Kasumi-1 (cell line): ENCODE measurements around the gene ZFP92.
"Not testable (repeated sequence)": the region's sequence is repeated elsewhere in the genome, so short reads cannot be mapped to it uniquely, and the experiment has no call there.

Experiments used
- DNase-seq, 2 experiments: peaks; one replicate each; lab custom pipeline; 2025; lab: John Stamatoyannopoulos, UW

ZFP92 gene, protein sequence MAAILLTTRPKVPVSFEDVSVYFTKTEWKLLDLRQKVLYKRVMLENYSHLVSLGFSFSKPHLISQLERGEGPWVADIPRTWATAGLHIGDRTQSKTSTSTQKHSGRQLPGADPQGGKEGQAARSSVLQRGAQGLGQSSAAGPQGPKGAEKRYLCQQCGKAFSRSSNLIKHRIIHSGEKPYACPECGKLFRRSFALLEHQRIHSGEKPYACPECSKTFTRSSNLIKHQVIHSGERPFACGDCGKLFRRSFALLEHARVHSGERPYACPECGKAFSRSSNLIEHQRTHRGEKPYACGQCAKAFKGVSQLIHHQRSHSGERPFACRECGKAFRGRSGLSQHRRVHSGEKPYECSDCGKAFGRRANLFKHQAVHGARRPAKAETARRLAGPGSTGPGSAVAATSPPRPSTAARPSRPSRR

DNA sequence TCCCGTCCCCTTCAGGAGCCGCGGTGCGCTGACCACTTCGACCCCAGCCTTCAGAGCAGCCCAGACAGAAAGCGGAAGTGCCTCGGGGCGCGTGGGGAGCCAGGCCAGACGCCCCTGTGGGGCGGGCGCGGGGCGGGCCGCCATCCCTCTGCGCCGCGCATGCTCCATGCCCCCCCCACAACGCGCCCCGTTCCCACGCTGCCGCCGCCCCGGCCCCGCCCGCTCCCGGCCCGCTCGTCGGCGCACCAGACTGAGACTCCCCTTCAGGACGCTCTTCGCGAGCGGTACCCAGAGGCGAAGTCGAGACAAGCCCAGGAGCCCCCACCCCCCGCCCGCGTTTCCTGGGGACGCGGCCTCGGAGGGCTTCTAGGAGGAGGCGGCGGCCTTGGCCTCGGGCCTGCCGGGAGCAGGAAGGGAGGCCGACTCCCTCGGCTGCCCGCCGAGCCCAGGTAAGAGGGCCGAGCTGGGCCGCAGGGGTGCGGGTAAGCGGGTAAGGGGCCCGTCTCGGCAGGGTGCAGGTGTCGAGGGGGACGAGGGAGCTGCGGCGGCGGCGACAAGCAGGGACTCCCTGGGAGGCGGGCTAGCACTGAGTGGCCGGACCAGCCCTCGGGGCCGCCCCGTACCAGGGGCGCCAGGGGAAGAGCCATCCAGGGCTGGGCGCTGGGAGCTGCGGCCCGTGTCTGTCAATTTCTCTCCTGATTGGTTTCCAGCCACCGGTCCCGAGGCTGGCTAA is at the start of gene ZFP92:
Gene ZFP92 (plus strand): TSS at position 218 of the 733 bp plus-strand sequence. CDS start 6,851 bp downstream, outside the sequence.
- peak in 1 of 2 experiments; percentile 1 for DNase-seq

DNA sequence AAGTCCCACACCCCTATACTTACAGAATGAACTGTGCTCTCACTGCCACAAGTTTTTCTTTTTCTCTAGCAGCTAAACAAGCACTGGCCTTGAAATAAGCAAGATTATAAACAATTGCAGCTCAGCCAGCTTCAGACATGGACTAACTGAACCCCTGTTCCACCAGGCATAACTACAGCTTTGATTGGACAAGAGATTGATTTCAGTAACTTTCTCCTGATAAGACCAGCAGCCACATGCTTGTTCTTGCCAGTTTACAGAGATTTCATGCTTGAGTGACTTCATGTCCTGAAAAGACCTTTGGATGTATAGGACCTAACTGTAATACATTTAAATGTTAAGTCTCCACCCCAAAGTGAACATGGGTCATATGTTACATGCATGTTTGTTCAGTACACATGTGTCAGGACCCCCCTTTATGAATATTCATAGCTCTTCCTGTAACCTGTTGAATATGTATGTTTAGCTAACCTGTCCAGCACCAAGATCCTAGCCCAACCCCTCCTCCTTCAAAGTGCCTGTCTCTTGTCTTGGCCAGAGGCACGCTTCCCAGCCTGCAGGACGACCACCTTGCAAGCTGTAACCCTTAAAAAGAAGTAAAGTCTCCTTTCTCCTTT is 49.4 kb upstream of the ZFP92 start:
- no peak for DNase-seq

DNA sequence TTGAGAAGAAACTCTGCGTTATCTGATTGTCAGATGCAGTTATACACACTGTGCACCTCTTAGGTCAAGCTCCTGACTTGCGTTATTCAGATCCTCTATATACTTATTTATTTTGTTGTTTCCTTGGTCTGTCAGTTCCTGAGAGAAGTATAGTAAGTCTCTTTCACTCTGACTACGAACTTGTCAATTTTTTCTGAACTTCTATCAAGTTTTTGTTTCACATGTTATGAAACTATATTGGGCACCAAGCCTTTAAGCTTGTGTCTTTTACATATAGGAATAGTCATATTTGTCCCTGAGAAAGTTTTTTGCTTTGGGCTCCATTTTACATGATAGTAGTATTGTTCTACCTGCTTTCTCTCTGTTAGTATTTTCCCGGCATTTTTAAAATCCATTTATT is 45.6 kb upstream of the ZFP92 start:
- no peak for DNase-seq

DNA sequence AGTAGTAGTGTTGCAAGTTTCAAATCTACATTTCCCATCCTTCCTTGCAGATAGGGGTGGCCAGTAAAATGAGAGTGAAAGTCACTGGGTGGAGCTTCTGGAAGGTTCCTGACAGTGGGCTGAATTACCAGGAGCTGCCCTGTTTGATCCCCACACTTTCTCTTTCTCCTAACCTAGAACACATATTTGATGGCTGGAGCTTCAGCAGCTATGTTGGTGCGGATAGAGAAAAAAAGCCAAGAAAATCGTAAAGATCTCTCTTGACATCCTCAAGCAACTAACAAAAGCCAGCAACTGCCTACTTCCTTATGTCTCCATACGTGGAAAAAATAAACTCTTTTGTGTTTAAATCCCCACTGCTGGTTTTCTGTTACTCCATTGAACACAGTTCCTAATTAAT is 45.2 kb upstream of the ZFP92 start:
- no peak for DNase-seq

DNA sequence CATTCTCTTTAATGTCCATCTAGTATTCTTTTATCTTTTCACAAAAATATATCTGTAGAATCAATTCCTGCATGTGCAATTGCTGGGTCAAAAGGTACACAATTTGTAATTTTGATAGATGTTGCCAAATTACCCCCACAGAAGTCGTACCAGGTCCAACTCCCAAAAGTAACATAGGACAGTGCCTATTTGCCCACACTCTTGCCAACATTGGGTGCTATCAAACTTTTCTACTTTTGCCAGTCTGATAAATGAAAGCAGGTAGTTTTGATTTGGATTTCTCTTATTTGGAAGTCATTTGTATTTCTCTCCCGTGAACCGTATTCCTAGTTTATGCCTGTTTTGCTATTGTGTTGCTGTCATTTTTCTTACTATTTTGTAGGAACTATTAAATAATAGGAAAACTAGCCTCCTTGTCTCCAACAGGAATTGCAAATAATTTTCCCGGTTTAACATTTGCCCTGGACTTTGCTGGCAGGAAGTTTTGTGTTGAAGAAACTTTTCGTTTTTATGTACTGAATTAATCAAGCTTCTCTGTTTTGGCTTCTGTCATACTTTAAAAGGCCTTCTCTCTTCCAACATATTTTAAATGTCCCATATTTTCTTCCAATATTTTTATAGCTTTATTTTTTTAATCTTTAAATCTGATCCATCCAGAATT is 44.3 kb upstream of the ZFP92 start:
- no peak for DNase-seq

DNA sequence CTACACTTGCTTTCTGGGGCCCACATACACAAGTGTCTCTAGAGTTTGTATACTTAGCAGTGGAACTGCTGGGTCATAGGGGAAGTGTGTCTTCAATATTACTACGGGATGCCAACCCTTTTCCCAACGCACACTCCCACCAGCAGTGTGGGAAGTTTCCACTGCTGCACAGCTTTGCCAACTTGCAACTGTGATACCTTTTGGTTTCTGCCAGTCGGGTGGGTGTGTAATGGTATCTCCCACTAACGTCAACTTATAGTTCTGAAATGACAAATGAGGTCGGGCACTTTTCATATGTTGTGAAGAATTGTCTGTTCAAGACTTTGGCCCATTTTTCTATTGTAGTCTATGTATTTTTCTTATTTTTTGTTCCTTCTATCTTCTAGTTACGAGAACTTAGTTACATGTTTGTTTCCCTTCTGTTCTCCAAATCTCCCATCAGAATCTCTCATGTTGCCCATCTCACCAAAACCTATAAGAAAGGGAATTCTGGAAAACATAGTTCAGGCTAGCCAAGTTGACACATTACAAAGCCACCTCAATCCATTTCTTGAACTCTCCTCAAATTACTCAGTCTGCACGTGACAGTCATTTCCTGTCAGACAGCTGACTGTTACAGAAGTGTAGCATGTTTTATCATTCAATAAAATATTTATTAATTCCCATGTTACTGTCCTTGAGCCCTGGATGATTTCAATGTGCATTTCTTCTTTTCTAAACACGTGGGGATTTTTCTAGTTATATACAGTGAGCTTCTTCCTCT is 40.8 kb upstream of the ZFP92 start:
- no peak for DNase-seq

DNA sequence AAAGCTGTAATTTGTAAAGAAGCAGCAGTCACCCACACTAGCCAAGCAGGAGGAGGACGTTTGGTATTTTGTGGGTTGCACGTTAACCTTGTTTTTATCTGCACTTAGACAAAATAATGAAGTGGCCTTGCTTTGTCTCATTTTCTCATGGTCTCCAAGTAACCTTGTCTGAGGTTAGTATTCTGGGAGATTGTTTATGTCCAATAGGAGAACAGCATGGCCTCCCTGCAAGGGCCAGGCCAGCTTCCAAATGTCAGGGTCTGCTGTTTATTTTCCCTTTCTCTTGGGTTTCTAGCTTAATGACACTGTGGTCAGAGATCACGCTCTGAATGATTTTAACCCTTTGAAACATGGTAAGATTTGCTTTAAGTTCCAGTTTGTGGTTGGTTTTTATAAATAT is 40.0 kb upstream of the ZFP92 start:
- DNase-seq = no peak

DNA sequence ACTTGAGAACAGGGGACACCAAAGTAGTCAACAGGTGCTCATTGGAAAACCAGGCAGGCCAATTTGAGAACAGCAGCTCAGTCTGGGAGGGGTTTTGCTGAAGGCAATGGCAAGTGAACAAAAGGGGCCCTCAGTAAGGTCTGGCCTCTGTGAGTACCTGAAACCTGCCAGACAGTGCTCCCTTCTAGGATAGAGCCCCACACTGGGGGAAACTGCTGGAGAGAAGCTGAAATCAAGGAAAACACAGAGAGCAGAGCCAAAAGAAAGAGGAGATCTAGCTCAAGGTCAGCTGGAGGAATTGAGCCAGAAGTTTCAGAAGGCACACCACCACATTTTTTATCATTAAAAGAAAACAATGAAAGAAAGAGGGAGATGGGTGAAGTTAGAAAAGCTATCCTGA is 38.3 kb upstream of the ZFP92 start:
- no peak for DNase-seq

DNA sequence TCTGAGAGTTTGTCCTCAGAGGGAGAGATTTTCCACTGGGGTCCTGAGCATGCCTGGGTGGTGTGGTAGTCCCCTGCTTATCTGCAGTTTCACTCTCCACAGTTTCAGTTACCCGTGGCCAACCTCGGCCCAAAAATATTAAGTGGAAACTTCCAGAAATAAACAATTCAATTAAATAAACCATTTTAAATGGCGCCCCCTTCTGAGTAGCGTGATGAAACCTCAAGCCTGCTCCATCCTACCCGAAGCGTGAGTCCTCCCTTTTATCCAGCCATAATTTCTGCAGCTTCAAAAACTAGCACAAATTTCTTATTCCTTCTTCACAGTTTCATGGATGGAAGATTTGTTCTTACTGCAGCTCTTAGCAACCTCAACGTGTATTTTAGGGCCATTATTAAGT is 36.8 kb upstream of the ZFP92 start:
- no peak for DNase-seq

DNA sequence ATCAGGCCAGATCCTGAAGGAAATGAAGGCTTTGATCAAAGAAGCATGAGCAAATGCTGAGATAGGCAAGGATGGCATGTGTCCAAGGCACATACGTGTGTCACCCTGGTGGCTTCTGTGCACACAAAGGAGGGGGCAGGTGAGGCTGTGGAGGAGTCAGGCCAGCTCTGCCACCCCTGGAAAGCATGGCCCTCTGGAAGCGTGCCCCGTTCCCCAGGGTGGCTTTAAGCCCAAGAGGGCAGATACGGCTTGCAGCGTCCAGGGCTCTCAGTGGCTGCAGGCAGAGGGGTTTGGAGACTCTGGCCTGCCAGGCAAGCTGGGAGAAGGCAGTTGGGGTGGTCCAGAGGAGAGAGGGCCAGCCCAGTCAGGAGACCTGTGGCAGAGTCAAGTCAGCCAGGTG is 35.7 kb upstream of the ZFP92 start:
- no peak for DNase-seq

DNA sequence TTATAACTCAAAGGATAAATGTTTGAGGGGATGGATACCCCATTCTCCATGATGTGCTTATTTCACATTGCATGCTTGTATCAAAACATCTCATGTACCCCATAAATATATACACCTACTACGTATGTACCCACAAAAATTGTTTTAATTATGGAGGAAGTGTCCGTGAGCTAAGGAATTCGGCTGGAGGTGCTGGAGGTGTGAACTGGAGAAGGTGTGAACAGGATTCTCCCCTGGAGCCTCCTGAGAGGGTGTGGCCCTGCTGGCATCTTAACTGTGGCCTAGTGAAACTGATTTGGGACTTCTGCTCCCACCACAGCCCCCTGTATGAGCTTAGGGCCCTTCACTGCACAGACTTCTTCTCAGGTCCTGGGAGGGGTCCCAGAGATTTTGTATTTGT is 33.5 kb upstream of the ZFP92 start:
- DNase-seq = no peak

DNA sequence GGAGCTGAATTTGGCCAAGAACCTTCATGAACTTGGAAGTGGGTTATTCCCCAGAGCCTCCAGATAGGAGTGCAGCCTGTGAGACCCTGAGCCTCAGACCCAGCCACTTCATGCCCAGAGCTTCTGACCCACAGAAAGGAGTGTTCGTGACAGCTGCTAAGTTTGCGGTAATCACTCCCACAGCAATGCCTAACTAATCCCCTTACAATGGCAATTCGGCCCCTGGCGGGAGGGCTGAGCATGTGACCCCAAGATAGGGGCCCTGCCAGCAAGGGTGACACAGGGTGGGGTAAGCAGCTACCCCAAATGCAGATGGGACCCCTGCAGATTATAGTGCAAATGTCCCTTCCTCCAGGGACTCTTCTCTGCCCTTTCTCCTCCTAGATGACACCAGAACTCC is 32.7 kb upstream of the ZFP92 start:
- no peak for DNase-seq

DNA sequence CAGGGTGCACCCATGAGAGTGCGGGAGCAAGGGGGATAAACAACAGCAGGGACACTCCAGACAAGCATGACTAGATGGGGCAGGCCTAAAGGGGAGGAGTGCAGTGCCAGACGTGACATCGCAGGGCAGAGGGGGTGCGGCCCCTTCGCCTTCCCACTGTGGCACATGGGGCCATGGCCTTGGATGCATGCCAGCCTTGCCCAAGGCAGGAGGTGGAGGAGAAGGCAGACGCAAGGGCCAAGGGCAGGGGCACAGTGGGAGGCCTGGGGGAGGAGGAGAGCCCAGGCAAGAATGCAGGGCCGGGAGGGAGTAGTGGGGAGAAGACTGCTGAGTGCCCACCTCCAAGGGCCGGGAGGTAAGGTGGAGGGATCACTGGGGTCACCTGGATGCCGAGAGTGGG is 31.8 kb upstream of the ZFP92 start:
- DNase-seq = no peak

DNA sequence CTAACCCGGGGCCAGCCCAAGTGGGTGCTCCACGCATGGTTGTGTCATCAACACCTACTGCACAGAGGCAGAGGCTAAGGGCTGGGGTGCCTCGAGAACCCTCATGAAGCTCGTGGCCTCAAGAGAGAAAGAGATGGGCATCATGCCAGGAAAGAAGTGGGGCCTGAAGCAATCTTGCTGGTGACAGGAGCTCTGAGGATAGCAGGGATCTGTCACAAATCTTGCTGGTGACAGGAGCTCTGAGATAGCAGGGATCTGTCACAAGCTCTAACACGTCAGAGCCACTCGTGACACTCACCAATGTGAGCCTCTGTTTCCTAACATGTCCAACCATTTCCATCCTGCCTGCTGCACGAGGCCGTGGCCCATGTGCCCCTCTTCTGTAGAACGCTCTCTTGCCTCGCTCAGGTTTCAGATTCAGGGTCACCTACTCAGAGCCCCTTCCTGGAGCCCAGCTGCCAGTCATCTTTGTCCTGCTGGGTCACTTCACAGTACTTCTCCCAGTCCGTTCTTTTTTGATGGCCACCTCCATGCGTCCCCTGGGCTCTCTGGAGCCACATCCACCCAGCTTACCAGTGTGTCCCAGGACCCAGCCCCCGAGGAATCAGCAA is 31.2 kb upstream of the ZFP92 start:
- DNase-seq = no peak

DNA sequence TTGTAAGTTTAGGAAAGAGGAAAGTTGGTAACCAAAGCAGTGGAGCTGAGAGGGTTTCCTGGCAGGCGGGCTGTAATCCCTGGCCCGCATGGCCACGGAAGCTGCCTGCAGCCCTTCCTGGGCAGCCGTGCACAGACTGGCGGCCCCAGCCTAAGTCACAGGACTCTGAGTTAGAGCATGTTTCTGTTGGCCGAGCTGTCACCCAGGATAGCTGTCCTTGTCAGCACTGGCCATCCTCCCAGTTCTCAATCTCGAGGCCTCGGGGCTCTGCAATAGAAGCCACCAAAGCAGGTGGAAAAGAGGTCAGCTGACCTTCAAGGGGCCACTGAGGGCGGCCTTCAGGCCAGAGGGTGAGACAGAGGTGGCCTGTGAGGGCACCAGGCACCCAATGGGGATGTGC is 30.6 kb upstream of the ZFP92 start:
- DNase-seq = no peak

DNA sequence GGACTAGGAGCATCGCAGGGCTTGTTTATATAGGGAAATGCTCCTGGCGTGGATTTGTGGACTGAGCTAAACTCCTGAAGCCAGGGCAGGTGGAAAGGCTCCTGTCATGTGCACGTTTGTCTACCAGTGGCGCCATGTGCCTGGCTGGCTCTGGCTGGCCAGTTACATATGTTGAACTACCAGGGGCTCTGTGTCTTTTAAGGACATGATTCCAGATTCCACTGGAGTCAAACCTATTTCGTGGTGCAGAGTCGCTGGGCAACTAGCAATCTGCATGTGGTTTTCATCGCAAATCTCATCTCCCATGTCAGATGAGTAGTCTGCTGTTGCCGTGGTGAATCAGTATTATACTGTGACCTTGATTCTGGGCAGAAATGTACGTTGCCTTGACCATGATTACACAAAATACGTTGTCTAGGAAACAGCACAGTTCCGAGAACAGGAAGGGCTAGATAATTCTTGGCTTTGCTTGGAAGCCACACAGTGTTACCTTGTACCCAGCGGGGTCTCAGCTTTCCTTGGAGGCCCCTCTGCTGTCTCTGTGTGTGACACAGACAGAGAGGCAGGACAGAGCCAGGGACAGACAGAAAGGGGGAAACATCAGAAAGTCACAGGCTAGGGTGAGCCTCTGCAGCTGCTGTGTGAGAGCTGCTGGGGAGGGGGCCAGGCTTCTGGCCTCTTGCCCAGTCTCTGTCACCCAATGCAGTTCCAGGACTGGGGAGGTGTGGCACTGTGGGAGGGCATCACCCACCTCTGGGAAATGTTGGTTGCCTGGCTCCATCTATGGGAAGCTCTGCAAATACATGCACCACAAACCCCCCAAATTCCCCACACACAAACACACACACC is 29.4 kb upstream of the ZFP92 start:
- DNase-seq = peak in 1 of 2 experiments; percentile 6

DNA sequence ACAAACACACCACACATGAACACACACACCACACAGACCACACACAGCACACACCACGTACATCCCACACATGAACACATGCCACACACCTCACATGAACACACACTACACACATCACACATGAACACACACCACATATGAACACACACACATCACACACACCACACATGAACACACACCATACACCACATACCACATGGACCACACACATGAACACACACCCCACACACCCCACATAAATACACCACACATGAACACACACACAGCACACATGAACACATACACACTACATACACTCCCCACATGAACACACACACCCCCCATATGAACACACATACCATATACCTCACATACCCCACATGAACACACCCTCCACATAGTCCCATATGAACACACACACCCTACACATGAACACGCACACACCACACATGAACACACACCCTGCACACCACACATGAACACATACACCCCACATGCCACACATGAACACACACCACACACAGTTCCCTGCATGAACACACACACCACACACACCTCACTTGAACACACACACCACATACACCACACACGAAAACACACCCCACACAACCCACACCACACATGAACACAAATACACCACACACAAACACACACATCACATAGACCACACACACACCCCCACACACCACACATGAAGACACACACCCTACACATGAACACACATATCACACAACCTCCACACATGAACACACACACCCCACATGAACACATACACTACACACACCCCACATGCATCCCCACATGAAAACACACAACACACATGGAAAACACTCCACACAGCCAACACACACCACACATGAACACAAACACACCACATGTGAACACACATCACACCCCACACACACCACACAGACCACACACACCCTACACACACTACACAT is 28.4 kb upstream of the ZFP92 start:
- DNase-seq = no peak

DNA sequence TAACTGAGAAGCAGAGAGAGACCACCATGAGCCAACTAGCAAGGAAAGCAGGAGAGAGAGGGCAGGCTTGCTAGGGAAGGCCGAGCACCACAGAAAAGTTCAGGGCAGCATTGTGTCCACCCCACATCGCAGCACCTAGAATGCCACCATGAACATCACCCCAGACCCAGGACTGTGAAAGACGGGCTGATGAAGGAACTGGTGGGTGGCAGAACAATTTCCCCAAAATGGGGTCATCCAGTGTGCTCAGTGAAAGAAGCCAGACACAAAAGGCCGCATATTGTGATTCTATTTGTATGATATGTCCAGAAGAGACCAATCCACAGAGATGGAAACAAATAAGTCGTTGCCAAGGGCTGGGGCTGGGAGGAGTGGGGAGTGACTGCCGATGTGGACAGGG is 26.9 kb upstream of the ZFP92 start:
- DNase-seq = no peak

DNA sequence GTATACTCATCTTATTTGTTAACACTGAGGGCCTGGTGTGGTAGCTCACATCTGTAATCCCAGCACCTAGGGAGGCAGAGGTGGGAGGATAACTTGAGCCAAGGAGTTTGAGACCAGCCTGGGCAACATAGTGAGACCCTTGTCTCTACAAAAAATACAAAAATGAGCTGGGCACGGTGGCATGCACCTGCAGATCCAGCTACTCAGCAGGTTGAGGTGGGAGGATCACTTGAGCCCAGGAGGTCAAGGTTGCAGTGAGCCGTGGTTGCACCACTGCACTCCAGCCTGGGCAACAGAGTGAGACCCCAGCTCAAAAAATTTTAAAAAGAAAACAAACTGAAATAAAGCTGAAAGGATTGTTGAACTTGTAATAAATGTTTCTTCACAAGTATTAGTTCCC is 26.3 kb upstream of the ZFP92 start:
- DNase-seq = not testable (repeated sequence)
